ENCODE results near the gene DUS1L.

DUS1L gene

DNA sequence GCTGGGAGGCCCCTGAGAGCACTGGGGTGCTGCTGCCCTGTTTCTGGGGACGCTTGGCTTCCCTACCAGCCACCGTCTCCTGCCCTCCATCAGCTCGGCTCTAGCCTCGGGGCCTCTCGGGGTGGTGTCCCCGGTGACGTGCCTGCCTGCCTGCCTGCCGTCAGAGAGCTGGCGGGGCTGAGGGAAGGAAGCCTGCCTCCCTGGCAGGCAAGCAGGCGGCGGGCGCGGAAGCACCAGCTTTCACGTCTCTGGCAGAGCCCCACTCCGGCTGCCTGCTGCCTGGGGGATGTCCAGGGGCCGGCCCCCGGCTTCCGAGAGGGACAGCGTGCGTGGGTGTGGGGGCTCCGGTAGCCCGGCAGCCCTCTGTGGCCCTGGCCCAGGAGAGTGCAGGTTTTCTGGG is 52.3 kb downstream of the DUS1L start:
- DNase-seq (ENCODE audit: low read depth), result no peak
- TF ChIP-seq, protein P1, sequence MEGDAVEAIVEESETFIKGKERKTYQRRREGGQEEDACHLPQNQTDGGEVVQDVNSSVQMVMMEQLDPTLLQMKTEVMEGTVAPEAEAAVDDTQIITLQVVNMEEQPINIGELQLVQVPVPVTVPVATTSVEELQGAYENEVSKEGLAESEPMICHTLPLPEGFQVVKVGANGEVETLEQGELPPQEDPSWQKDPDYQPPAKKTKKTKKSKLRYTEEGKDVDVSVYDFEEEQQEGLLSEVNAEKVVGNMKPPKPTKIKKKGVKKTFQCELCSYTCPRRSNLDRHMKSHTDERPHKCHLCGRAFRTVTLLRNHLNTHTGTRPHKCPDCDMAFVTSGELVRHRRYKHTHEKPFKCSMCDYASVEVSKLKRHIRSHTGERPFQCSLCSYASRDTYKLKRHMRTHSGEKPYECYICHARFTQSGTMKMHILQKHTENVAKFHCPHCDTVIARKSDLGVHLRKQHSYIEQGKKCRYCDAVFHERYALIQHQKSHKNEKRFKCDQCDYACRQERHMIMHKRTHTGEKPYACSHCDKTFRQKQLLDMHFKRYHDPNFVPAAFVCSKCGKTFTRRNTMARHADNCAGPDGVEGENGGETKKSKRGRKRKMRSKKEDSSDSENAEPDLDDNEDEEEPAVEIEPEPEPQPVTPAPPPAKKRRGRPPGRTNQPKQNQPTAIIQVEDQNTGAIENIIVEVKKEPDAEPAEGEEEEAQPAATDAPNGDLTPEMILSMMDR (conservative IDR thresholded peaks at IDR 0.05; ENCODE audit: low read depth, low read length), result no peak
- no peak overlapping the region for H3K4me3 ChIP-seq (ENCODE audit: low read depth, low read length)

DNA sequence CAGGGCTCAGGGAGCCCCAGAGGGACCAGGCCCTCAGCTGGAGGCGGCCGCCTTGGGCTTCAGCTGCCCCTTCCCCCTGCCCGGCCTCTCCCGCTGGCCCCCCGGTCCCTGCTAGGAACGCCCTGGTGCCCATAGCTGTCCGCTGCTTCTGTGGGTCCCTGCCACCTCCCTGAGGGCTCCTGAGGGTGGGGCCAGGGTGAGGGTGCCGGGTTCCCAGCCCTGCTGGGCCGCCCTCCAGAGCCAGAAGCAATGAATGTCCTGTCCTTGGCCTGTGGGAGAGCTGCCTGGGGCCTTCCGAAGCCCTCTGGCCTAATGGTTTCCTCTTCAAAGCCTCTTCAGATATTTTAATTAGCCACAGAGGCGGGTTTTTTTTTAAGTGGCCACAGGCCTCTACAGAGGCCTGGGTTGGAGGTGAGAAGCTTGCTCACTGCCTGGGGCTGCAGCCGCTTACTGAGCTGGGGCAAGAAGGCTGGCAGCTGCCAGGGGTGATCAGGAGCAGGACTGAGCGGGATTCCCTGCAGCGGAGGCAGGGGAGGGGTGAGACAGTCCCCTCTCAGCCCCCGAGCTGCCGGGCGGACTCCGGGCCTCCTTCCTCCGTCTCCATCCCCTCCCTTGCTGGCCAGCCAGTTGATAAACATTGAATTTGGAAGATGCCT is 52.8 kb downstream of the DUS1L start:
- TF ChIP-seq, protein P1 (conservative IDR thresholded peaks at IDR 0.05; ENCODE audit: low read depth, low read length), result no peak
- H3K4me3 ChIP-seq (ENCODE audit: low read depth, low read length), result no peak overlapping the region
- no peak for DNase-seq (ENCODE audit: low read depth)

DNA sequence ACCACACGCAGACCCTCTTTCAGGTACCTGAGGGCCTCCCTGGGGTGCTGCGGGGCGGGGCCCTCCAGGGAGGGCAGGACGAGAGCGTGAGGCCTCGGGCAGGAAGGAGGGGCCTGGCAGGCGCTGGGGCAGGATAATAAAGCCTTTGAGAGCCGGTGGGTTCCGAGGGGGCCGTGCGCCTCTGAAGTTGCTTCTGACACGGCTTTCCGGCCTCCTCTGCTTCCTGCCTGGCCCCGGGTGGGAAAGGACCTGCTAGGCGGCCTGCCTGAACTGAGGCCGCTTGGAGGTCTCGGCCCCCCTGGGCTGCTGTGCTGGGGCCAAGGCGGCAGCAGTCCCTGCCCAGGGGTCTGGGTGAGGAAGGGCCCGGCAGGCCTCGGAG is 53.4 kb downstream of the DUS1L start:
- no peak for DNase-seq (ENCODE audit: low read depth)
- TF ChIP-seq, protein P1 (conservative IDR thresholded peaks at IDR 0.05; ENCODE audit: low read depth, low read length), result no peak
- no peak overlapping the region for H3K4me3 ChIP-seq (ENCODE audit: low read depth, low read length)

DNA sequence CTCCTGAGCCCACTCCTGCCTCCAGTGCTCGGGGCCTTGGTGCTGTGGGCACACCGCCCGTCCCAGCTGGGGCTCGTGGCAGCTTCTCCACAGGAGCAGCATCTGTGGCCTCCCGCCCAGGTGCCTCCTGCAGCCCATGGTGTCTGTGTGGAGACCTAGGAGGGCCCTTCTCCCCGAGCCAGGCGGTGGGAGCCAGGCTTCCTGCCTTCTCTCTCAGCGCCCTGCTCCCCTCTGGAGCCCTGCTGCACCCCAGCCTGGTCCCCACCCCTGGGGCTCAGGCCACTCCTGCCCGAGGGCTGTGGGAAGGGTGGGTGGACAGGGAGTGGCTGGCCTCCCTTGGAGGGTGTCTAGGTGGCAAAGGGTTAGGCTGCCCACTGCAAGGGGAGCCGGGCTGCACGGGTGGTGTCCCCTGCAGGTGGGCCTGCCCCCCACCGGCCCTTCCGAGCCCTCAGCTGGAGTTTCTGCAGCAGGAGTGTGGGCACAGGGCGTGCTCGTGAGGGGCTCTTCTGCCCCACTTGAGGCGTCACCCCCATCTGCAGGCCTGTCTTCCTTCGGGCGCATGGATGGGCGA is 53.9 kb downstream of the DUS1L start:
- TF ChIP-seq, protein P1 (conservative IDR thresholded peaks at IDR 0.05; ENCODE audit: low read depth, low read length), result no peak
- DNase-seq (ENCODE audit: low read depth), result no peak
- H3K4me3 ChIP-seq (ENCODE audit: low read depth, low read length), result no peak overlapping the region

DNA sequence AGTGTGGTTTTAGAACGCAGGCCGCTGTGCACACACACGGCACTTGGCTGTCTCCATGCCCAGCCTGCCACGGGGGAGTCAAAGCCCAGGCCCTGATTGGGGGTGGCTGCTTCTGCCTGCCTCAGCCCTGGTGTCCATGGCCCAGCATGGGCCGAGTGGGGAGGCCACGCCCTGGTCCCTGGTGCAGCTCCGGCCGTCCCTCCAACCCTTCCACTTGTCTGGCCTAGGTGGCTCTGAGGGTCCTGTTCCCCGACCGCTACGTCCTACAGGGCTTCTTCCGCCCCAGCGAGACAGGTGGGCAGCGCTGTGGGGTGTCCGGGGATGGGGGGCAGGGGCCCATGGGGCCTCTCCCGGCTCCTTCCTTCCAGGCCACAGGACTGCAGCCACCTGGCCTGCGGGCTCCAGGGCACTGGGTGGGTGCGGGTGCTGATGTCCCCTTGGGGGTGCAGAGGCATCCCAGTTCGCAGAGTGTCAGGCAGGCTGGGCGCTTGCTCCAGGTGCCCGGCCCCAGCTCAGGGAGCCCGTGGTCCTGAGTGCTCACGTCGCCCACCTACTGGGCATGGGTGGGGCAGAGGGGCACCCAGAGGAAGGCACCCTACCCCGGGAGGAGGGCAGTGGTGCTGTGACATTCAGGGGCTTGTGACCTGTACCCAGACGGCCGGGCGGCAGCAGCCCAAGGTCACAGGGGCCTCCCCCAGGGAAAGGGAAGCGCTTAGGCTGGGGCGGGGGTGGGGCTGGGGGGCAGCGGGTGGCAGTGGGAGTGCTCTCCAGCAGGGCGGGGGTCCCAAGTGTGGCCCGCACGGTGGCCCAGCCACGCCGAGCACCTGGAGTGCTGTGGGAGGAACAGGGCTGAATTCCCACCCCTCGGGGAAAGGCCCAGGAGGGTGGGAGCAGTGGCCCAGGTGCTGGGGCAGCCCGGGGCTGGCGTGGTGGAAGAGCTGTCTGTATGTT is 54.8 kb downstream of the DUS1L start:
- DNase-seq (ENCODE audit: low read depth), result no peak
- no peak overlapping the region for H3K4me3 ChIP-seq (ENCODE audit: low read depth, low read length)
- TF ChIP-seq, protein P1 (conservative IDR thresholded peaks at IDR 0.05; ENCODE audit: low read depth, low read length), result no peak

DNA sequence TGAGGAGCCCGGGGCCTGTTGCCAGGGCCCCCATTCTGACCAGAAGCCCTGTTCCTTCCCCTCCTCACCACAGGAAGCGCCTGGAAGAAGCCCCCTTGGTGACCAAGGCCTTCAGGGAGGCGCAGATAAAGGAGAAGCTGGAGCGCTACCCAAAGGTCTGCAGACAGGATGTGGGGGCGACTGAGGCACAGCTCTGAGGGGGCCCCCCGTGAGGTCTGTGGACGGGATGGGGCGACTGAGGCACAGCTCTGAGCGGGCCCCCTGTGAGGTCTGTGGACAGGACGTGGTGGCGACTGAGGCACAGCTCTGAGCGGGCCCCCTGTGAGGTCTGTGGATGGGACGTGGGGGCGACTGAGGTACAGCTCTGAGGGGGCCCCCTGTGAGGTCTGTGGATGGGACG is 56.2 kb downstream of the DUS1L start:
- TF ChIP-seq, protein P1 (conservative IDR thresholded peaks at IDR 0.05; ENCODE audit: low read depth, low read length), result no peak
- H3K4me3 ChIP-seq (ENCODE audit: low read depth, low read length), result no peak overlapping the region
- DNase-seq (ENCODE audit: low read depth), result no peak

All from choroid plexus epithelial cell (primary cell).